Myocyte (in vitro differentiated cells): ENCODE measurements around the gene ALG10. TPM values are rescaled to one million over a fixed set of nuclear protein-coding genes. Genes with fewer than 3 reads are reported as not detected.
"Not testable (repeated sequence)": the region's sequence is repeated elsewhere in the genome, so short reads cannot be mapped to it uniquely, and the experiment has no call there.

ENCODE experiments used
- DNase-seq: peaks from one replicate; pipeline ENCODE4 v3.0.0-alpha.2; 2012; ENCODE audit warnings: low read depth
- polyA plus RNA-seq: library from polyadenylated mRNA; unstranded; fragments of >200 nt; gene quantifications from one replicate; pipeline ENCODE4 v1.2.1, GENCODE V29; 2012; ENCODE audit warnings: missing spikeins
- total RNA-seq: library from RNA; depleted of rRNA; stranded (reverse); fragments of >200 nt; gene quantifications from 2 replicates; pipeline ENCODE4 v1.2.3, GENCODE V29; 2014

Gene ALG10
- total RNA-seq: 8.1 and 9.2 TPM in 2 replicates
- 3.1 TPM for polyA plus RNA-seq

GRCh38 chr12:34022079-34022830, at the start of gene ALG10:
ALG10 (plus strand) TSS chr12:34022496; CDS start chr12:34022600, 104 bp downstream.
- peak; percentile 100 for DNase-seq

- not testable (repeated sequence) for DNase-seq
Measured at GRCh38 chr12:33972884-33973283, 49.4 kb upstream of the ALG10 start.

- no peak for DNase-seq
Measured at GRCh38 chr12:33977887-33978286, 44.4 kb upstream of the ALG10 start.

- no peak for DNase-seq
Measured at GRCh38 chr12:33988197-33988805, 34.0 kb upstream of the ALG10 start.

GRCh38 chr12:33988913-33989312, 33.4 kb upstream of the ALG10 start:
- DNase-seq: no peak

- peak; percentile 37 for DNase-seq
Measured at GRCh38 chr12:33994857-33995808, 27.2 kb upstream of the ALG10 start.

GRCh38 chr12:34008835-34009234, 13.5 kb upstream of the ALG10 start:
- not testable (repeated sequence) for DNase-seq

GRCh38 chr12:34016361-34016760, 5.9 kb upstream of the ALG10 start:
- DNase-seq: no peak

- no peak for DNase-seq
Measured at GRCh38 chr12:34021071-34021470, 1.2 kb upstream of the ALG10 start.

- DNase-seq: not testable (repeated sequence)
Measured at GRCh38 chr12:34027661-34028060, 5.4 kb downstream of the ALG10 start.

- DNase-seq: no peak
Measured at GRCh38 chr12:34030591-34030990, 8.3 kb downstream of the ALG10 start.

GRCh38 chr12:34033628-34034296, 11.5 kb downstream of the ALG10 start:
- DNase-seq: peak; percentile 43

GRCh38 chr12:34038357-34038756, 16.1 kb downstream of the ALG10 start:
- DNase-seq: peak; percentile 34

GRCh38 chr12:34046570-34046969, 24.3 kb downstream of the ALG10 start:
- DNase-seq: no peak

GRCh38 chr12:34047855-34048254, 25.6 kb downstream of the ALG10 start:
- DNase-seq: not testable (repeated sequence)

- DNase-seq: no peak
Measured at GRCh38 chr12:34048714-34049113, 26.4 kb downstream of the ALG10 start.

- DNase-seq: no peak
Measured at GRCh38 chr12:34051486-34051885, 29.2 kb downstream of the ALG10 start.

- no peak for DNase-seq
Measured at GRCh38 chr12:34054938-34055337, 32.6 kb downstream of the ALG10 start.
